Body of pancreas (tissue), 4 donors: ENCODE measurements around the gene NHERF2. TPM values are rescaled to one million over a fixed set of nuclear protein-coding genes. Genes with fewer than 3 reads are reported as not detected.
A peak's percentile ranks its signal among the peaks of the same experiment; 100 is the strongest.

ENCODE experiments used
- ATAC-seq: fragments of 150-250 bp; one replicate; pipeline ENCODE4 v1.9.1; 2016
- DNase-seq, 4 donors: peaks; one replicate each; pipeline ENCODE4 v3.0.0-alpha.2; 2019
- H3K27ac ChIP-seq, 4 donors: fragments of 200-600 bp; sonication (generic); 1 replicate in 3 of 4; 2 replicates in 1 of 4; pipeline versions ENCODE4 v1.5.1 to v1.6.1; 2016 to 2019; ENCODE audit warnings: mild to moderate bottlenecking in 1 of 4, mixed read lengths in 1 of 4, moderate library complexity in 1 of 4
- H3K27me3 ChIP-seq, 2 donors: fragments of 200-600 bp; sonication (generic); one replicate each; pipeline ENCODE4 v1.6.0; 2016; ENCODE audit warnings: mild to moderate bottlenecking in 1 of 2
- H3K36me3 ChIP-seq, 2 donors: fragments of 200-600 bp; sonication (generic); replicated peaks in 1 of 2; 2 replicates each; pipeline ENCODE4 v1.5.1; 2016; ENCODE audit warnings: low read depth in 2 of 2; ENCODE audit not compliant: insufficient read depth in 1 of 2
- H3K4me1 ChIP-seq: fragments of 200-600 bp; sonication (generic); one replicate; pipeline ENCODE4 v1.6.0; 2016
- H3K4me3 ChIP-seq, 2 donors: fragments of 200-600 bp; sonication (generic); 1 replicate in 1 of 2; 2 replicates in 1 of 2; pipeline ENCODE4 v1.5.1; 2016 to 2019
- H3K9me3 ChIP-seq, 3 donors: fragments of 200-600 bp; sonication (generic); 1 replicate in 2 of 3; 2 replicates in 1 of 3; pipeline ENCODE4 v1.5.1; 2016
- POLR2A ChIP-seq, 3 donors: fragments of 450-650 bp; IDR thresholded peaks; one replicate each; pipeline ENCODE4 v1.6.1; 2016; ENCODE audit warnings: antibody characterized with exemption in 3 of 3, mild to moderate bottlenecking in 2 of 3
- WGBS, 2 donors: methylation state at CpG; one replicate each; pipeline ENCODE4 v1.1.5; 2017; 5-methylcytosine and 5-hydroxymethylcytosine counted together
- intact Hi-C: fragments of 100-400 bp; cut with DNase I; formaldehyde crosslinking; loops from one replicate; pipeline ENCODE4 v1.15.1; 2023
- total RNA-seq, 2 donors: library from RNA; depleted of rRNA; stranded (reverse); fragments of >200 nt; gene quantifications; one replicate each; pipeline ENCODE4 v1.1.0, GENCODE V29; 2016
- TF ChIP-seq, protein P1 (sequence below), 7 experiments: fragments of 450-650 bp in 4 of 7; fragments of 200-600 bp in 3 of 7; sonication (generic) in 3 of 7; IDR thresholded peaks; one replicate each; pipeline ENCODE4 v1.5.1; 2016 to 2019; ENCODE audit warnings: antibody characterized with exemption in 7 of 7

Gene NHERF2
- total RNA-seq, 2 donors from 2014 or later = 32.7 to 87.3 TPM

DNA sequence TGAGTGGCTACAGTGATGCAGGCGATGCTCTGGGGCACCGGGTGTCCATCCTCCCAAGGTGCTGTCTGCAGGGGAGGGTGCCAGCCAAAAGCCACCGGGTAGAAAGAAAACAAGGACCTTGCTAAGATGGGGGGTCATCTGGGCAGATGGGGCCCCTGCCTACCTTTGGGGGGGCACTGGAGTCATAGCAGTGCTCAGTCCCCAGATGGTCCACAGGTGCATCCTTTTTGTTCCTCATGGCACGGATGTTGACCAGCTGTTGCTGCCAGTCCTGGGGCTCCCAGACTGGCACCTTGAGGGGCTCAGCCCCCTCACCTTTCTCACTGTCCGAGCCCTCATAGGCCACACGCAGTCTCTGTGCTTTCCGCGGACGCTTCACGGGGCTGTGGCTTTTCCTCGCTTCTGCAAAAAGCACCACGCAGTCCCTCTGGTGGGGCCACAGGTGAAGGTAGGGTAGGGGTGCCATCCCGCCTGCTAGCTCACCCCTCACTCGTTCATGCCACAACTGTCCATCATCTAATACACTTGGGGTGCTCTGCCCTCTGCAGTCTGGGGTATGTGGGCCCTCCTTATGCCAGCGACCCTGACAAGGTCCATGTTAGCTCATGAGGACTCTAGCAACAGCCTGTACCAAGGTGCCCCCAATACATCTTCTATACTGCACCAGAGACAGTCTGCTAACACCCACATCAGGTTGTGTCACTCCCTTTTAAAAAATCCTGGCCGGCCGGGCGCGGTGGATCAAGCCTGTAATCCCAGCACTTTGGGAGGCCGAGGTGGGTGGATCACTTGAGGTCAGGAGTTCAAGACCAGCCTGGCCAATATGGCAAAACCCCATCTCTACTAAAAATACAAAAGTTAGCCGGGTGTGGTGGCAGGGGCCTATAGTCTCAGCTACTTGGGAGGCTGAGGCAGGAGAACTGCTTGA, 19.5 kb downstream of the NHERF2 start:
- WGBS, 2 donors = 85 to 87% methylated on average over 10 to 21 of the region's 21 CpGs
- Histone ChIP-seq H3K36me3 (no peaks in the 10 kb centered on the region), H3K4me1 (peaks cover 18% of the 10 kb centered on the region), H3K27ac (peak overlapping the region in 2 of 4 donors; percentile 64 to 65), H3K9me3 (no peaks in the 10 kb centered on the region), H3K4me3 (no peak overlapping the region), H3K27me3 (no peaks in the 10 kb centered on the region)
- ATAC-seq (no peak), DNase-seq (no peak)
- TF ChIP-seq, protein P1, sequence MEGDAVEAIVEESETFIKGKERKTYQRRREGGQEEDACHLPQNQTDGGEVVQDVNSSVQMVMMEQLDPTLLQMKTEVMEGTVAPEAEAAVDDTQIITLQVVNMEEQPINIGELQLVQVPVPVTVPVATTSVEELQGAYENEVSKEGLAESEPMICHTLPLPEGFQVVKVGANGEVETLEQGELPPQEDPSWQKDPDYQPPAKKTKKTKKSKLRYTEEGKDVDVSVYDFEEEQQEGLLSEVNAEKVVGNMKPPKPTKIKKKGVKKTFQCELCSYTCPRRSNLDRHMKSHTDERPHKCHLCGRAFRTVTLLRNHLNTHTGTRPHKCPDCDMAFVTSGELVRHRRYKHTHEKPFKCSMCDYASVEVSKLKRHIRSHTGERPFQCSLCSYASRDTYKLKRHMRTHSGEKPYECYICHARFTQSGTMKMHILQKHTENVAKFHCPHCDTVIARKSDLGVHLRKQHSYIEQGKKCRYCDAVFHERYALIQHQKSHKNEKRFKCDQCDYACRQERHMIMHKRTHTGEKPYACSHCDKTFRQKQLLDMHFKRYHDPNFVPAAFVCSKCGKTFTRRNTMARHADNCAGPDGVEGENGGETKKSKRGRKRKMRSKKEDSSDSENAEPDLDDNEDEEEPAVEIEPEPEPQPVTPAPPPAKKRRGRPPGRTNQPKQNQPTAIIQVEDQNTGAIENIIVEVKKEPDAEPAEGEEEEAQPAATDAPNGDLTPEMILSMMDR (IDR thresholded peaks at IDR 0.05) = no peak
- no peak for TF ChIP-seq POLR2A (IDR thresholded peaks at IDR 0.05)
- intact Hi-C loops = no loop called here

GRCh38 chr16:2046893-2047329, 20.2 kb downstream of the NHERF2 start:
- Histone ChIP-seq H3K27me3 (no peaks in the 10 kb centered on the region), H3K27ac (peak overlapping the region in 3 of 4 donors; percentile 40 to 65 (median 64)), H3K9me3 (no peaks in the 10 kb centered on the region), H3K4me3 (peak overlapping the region; percentile 66 to 67), H3K36me3 (no peaks in the 10 kb centered on the region), H3K4me1 (peaks cover 18% of the 10 kb centered on the region)
- TF ChIP-seq, protein P1 (IDR thresholded peaks at IDR 0.05) = no peak
- no peak for TF ChIP-seq POLR2A (IDR thresholded peaks at IDR 0.05)
- ATAC-seq = no peak
- WGBS, 2 donors = 2 to 21% methylated on average over 7 to 8 of the region's 8 CpGs
- DNase-seq = no peak
- intact Hi-C loops = no loop called here

- ATAC-seq (peak; percentile 97), DNase-seq (peak; percentile 96 to 97 (median 96))
- intact Hi-C loops = no loop called here
- Histone ChIP-seq H3K36me3 (no peaks in the 10 kb centered on the region), H3K27ac (peak within 1 kb of the TSS; percentile 45 to 65 (median 56)), H3K4me3 (peak within 1 kb of the TSS; percentile 66 to 67), H3K9me3 (no peaks in the 10 kb centered on the region), H3K27me3 (no peaks in the 10 kb centered on the region), H3K4me1 (peaks cover 18% of the 10 kb centered on the region)
- peak in 2 of 3 donors; percentile 32 to 37 for TF ChIP-seq POLR2A (IDR thresholded peaks at IDR 0.05)
- TF ChIP-seq, protein P1 (IDR thresholded peaks at IDR 0.05) = peak; percentile 15 to 75 (median 45)
- WGBS, 2 donors = 0 to 3% methylated on average over 5 to 72 of the region's 81 CpGs
Observed at GRCh38 chr16:2047330-2048115, 20.8 kb downstream of the NHERF2 start, which contains the start of the genes NTHL1 and TSC2. Gene NTHL1, minus strand, starts transcription at chr16:2047834. Its CDS starts 11 bp downstream, at chr16:2047823. Gene TSC2, plus strand, starts transcription at chr16:2047985. Its CDS starts 631 bp downstream, at chr16:2048616.

GRCh38 chr16:2048116-2048543, 21.4 kb downstream of the NHERF2 start:
- Histone ChIP-seq H3K27ac (peak overlapping the region; percentile 45 to 65 (median 56)), H3K9me3 (no peaks in the 10 kb centered on the region), H3K4me1 (peaks cover 18% of the 10 kb centered on the region), H3K27me3 (no peaks in the 10 kb centered on the region), H3K4me3 (peak overlapping the region; percentile 66 to 67), H3K36me3 (no peaks in the 10 kb centered on the region)
- intact Hi-C loops = no loop called here
- no peak for ATAC-seq
- WGBS, 2 donors = 0 to 1% methylated on average over 3 to 30 of the region's 30 CpGs
- DNase-seq = no peak
- TF ChIP-seq, protein P1 (IDR thresholded peaks at IDR 0.05) = no peak
- TF ChIP-seq POLR2A (IDR thresholded peaks at IDR 0.05) = no peak
